Liver (tissue), 3 donors: ENCODE results near the gene BRSK2.

Experiments used
- CTCF ChIP-seq: fragments of 150-350 bp; IDR thresholded peaks from 2 replicates; pipeline ENCODE4 v1.5.1; 2017; ENCODE audit warnings: improper control_type of control experiment, low read depth, low read length; ENCODE audit not compliant: missing input control
- EGR1 ChIP-seq, 2 donors: IDR thresholded peaks; 2 replicates each; pipeline ENCODE4 v1.6.1; 2016 to 2018; ENCODE audit warnings: antibody characterized with exemption in 2 of 2, low read depth in 2 of 2
- JUND ChIP-seq, 2 donors: IDR thresholded peaks; 2 replicates each; pipeline ENCODE4 v1.6.1; 2016; ENCODE audit warnings: antibody characterized with exemption in 2 of 2
- REST ChIP-seq: IDR thresholded peaks from 2 replicates; pipeline ENCODE4 v1.6.1; 2016; ENCODE audit warnings: antibody characterized with exemption, mild to moderate bottlenecking
- SP1 ChIP-seq: IDR thresholded peaks from 2 replicates; pipeline ENCODE4 v1.6.1; 2018; ENCODE audit warnings: antibody characterized with exemption, mild to moderate bottlenecking
- TAF1 ChIP-seq: conservative IDR thresholded peaks from 2 replicates; pipeline ENCODE4 v1.6.1; 2016; ENCODE audit warnings: antibody characterized with exemption, mild to moderate bottlenecking
- donor health status: healthy.
- donor health status: healthy.

GRCh38 chr11:1479678-1480118 lies 90.0 kb downstream of the BRSK2 start:
- TF ChIP-seq REST (no peak), CTCF (no peak), SP1 (no peak), TAF1 (no peak), EGR1 (IDR thresholded peaks at IDR 0.05; ENCODE audit: low read depth in 2 of 2) (no peak), JUND (IDR thresholded peaks at IDR 0.05) (no peak)
